ENCODE results near the gene FAN1. TPM values are rescaled to one million over a fixed set of nuclear protein-coding genes. Genes with fewer than 3 reads are reported as not detected.

Gene FAN1
- total and polyA plus RNA-seq, 2 donors (not counting 1 experiment from before 2014, with no cell fraction given), result 10.6 to 21.3 TPM

DNA sequence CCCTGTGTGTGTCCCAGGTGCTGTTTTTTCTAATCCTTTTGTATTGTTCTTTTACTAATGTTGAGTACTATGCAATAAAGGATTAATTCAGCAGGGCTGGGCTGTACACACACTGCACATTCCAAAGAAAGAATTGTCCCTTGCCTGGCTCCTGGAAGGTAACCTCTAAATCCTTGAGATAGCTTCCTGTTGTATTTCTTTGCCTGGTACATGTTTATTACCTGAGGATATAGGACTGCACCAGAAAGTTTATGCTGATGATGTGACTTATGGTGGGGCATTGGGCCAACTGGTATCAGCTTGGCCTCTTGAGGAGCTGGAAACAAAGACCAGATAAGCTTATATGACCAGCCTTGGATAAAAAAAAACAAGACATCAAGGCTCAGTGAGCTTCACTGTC, 26.6 kb upstream of the FAN1 start:
- DNase-seq (no peak), ATAC-seq (ENCODE audit: low read depth) (no peak)
- CTCF ChIA-PET, result interaction anchor here (0.8 kb wide), 1 partner anchor 18 kb away, joined by 3 read pairs; no protein-coding TSS in a partner anchor
- POLR2A ChIA-PET, result no interaction called here
- Histone ChIP-seq H3K4me1 (ENCODE audit: control insufficient read depth in 2 of 2, insufficient read depth in 2 of 2, low read length in 2 of 2) (no peaks in the 10 kb centered on the region), H3K4me2 (replicated peaks; ENCODE audit: low read depth, low read length, poor library complexity, severe bottlenecking) (no peak overlapping the region), H3K27ac (ENCODE audit: low read length in 2 of 2) (no peak overlapping the region), H3K27me3 (replicated peaks in 1 of 4; ENCODE audit: control extremely low read depth in 1 of 4, control insufficient read depth in 3 of 4, insufficient read depth in 4 of 4, low read length in 3 of 4) (no peaks in the 10 kb centered on the region), H3K36me3 (replicated peaks in 1 of 2; ENCODE audit: control extremely low read depth in 1 of 2, control insufficient read depth in 1 of 2, extremely low read depth in 1 of 2, insufficient read depth in 2 of 2, low read length in 1 of 2) (no peaks in the 10 kb centered on the region), H2AFZ (ENCODE audit: insufficient read depth, low read depth, low read length, poor library complexity, severe bottlenecking) (no peak overlapping the region), H4K20me1 (ENCODE audit: control insufficient read depth, insufficient read depth, low read length, poor library complexity, severe bottlenecking) (no peaks in the 10 kb centered on the region), H3K9ac (ENCODE audit: low read length) (no peak overlapping the region), H3K79me2 (ENCODE audit: control insufficient read depth, insufficient read depth, low read length) (no peaks in the 10 kb centered on the region), H3K9me3 (ENCODE audit: control extremely low read depth in 1 of 3, control insufficient read depth in 2 of 3, insufficient read depth in 1 of 3, low read length in 2 of 3) (peaks cover 0 to 4% (median 1%) of the 10 kb centered on the region in 3 donors), H3K4me3 (ENCODE audit: control extremely low read depth in 1 of 5, extremely low read depth in 1 of 5, insufficient read depth in 1 of 5, low read depth in 2 of 5, low read length in 4 of 5) (no peak overlapping the region)
- Mint-ChIP-seq H3K4me1 (no peaks in the 10 kb centered on the region), H3K27me3 (no peaks in the 10 kb centered on the region), H3K27ac (no peak overlapping the region), H3K9me3 (ENCODE audit: insufficient read depth) (no peaks in the 10 kb centered on the region), H3K4me3 (no peak overlapping the region)
- intact Hi-C loops (cut with micrococcal nuclease), result no loop called here
- TF ChIP-seq, protein P1, sequence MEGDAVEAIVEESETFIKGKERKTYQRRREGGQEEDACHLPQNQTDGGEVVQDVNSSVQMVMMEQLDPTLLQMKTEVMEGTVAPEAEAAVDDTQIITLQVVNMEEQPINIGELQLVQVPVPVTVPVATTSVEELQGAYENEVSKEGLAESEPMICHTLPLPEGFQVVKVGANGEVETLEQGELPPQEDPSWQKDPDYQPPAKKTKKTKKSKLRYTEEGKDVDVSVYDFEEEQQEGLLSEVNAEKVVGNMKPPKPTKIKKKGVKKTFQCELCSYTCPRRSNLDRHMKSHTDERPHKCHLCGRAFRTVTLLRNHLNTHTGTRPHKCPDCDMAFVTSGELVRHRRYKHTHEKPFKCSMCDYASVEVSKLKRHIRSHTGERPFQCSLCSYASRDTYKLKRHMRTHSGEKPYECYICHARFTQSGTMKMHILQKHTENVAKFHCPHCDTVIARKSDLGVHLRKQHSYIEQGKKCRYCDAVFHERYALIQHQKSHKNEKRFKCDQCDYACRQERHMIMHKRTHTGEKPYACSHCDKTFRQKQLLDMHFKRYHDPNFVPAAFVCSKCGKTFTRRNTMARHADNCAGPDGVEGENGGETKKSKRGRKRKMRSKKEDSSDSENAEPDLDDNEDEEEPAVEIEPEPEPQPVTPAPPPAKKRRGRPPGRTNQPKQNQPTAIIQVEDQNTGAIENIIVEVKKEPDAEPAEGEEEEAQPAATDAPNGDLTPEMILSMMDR (IDR thresholded peaks at IDR 0.05), result no peak
- TF ChIP-seq EZH2 (IDR thresholded peaks at IDR 0.05; ENCODE audit: borderline replicate concordance, insufficient read depth, low read depth, low read length, poor library complexity, severe bottlenecking), result no peak

DNA sequence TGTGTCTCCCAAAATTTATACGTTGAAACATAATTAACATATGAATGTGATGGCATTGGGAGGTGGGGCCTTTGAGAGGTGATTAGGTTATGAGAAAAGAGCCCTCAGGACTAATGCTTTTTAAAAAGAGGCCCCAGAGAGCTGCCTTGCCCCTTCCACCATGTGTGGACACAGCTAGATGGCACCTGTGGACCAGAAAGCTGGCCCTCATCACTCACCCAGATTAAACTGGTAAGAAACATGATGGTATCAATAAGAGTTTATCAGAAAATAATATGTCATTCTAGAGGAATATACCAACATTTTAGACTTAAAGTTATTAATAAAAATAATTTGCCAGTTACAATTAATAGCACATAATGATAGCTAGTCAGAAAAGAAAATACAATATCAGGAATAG, 25.2 kb upstream of the FAN1 start:
- Histone ChIP-seq H3K4me1 (ENCODE audit: control insufficient read depth in 2 of 2, insufficient read depth in 2 of 2, low read length in 2 of 2) (no peaks in the 10 kb centered on the region), H3K79me2 (ENCODE audit: control insufficient read depth, insufficient read depth, low read length) (no peaks in the 10 kb centered on the region), H3K27me3 (replicated peaks in 1 of 4; ENCODE audit: control extremely low read depth in 1 of 4, control insufficient read depth in 3 of 4, insufficient read depth in 4 of 4, low read length in 3 of 4) (no peaks in the 10 kb centered on the region), H3K4me2 (replicated peaks; ENCODE audit: low read depth, low read length, poor library complexity, severe bottlenecking) (no peak overlapping the region), H3K36me3 (replicated peaks in 1 of 2; ENCODE audit: control extremely low read depth in 1 of 2, control insufficient read depth in 1 of 2, extremely low read depth in 1 of 2, insufficient read depth in 2 of 2, low read length in 1 of 2) (no peaks in the 10 kb centered on the region), H3K9me3 (ENCODE audit: control extremely low read depth in 1 of 3, control insufficient read depth in 2 of 3, insufficient read depth in 1 of 3, low read length in 2 of 3) (peaks cover 1 to 4% (median 3%) of the 10 kb centered on the region in 3 donors), H3K27ac (ENCODE audit: low read length in 2 of 2) (no peak overlapping the region), H3K4me3 (ENCODE audit: control extremely low read depth in 1 of 5, extremely low read depth in 1 of 5, insufficient read depth in 1 of 5, low read depth in 2 of 5, low read length in 4 of 5) (no peak overlapping the region), H4K20me1 (ENCODE audit: control insufficient read depth, insufficient read depth, low read length, poor library complexity, severe bottlenecking) (no peaks in the 10 kb centered on the region), H3K9ac (ENCODE audit: low read length) (no peak overlapping the region), H2AFZ (ENCODE audit: insufficient read depth, low read depth, low read length, poor library complexity, severe bottlenecking) (no peak overlapping the region)
- Mint-ChIP-seq H3K4me1 (no peaks in the 10 kb centered on the region), H3K27me3 (no peaks in the 10 kb centered on the region), H3K27ac (no peak overlapping the region), H3K4me3 (no peak overlapping the region), H3K9me3 (ENCODE audit: insufficient read depth) (no peaks in the 10 kb centered on the region)
- POLR2A ChIA-PET, result no interaction called here
- no CpG with 5 or more reads among the region's 1 CpG for WGBS (ENCODE audit: insufficient coverage)
- DNase-seq (no peak), ATAC-seq (ENCODE audit: low read depth) (no peak)
- intact Hi-C loops (cut with micrococcal nuclease), result no loop called here
- CTCF ChIA-PET, result no interaction called here
- TF ChIP-seq, protein P1 (IDR thresholded peaks at IDR 0.05), result no peak
- no peak for TF ChIP-seq EZH2 (IDR thresholded peaks at IDR 0.05; ENCODE audit: borderline replicate concordance, insufficient read depth, low read depth, low read length, poor library complexity, severe bottlenecking)

Data from B cell (primary cell).